ENCODE measurements around the gene IRF2. TPM values are rescaled to one million over a fixed set of nuclear protein-coding genes. Genes with fewer than 3 reads are reported as not detected.

Gene IRF2
- polyA plus RNA-seq, 1 donor from 2014 or later, result 1.4 TPM

- H3K9me3 ChIP-seq (ENCODE audit: low read length), result no peaks in the 10 kb centered on the region
- TF ChIP-seq SMC3 (conservative IDR thresholded peaks at IDR 0.05; ENCODE audit: poor library complexity) (no peak), TAF1 (IDR thresholded peaks at IDR 0.05; ENCODE audit: low read depth) (no peak), REST (IDR thresholded peaks at IDR 0.05; ENCODE audit: borderline replicate concordance) (no peak), EZH2 (IDR thresholded peaks at IDR 0.05; ENCODE audit: borderline replicate concordance, insufficient read depth, low read length, poor library complexity, severe bottlenecking) (no peak), EP300 (conservative IDR thresholded peaks at IDR 0.05; ENCODE audit: poor library complexity, severe bottlenecking) (no peak), CTCF (IDR thresholded peaks at IDR 0.05; ENCODE audit: poor library complexity, severe bottlenecking) (no peak), RAD21 (conservative IDR thresholded peaks at IDR 0.05) (no peak), POLR2AphosphoS5 (IDR thresholded peaks at IDR 0.05) (no peak), MXI1 (conservative IDR thresholded peaks at IDR 0.05; ENCODE audit: poor library complexity, severe bottlenecking) (no peak)
- no peak overlapping the region for H2AFZ ChIP-seq (ENCODE audit: low read depth, low read length)
- no peaks in the 10 kb centered on the region for H3K36me3 ChIP-seq (ENCODE audit: insufficient read depth, low read length)
- no peaks in the 10 kb centered on the region for H3K27me3 ChIP-seq (ENCODE audit: insufficient read depth, low read depth, low read length)
- no peak overlapping the region for H3K4me2 ChIP-seq (ENCODE audit: low read length)
- no peak overlapping the region for H3K9ac ChIP-seq (ENCODE audit: low read length)
- no peaks in the 10 kb centered on the region for H4K20me1 ChIP-seq (ENCODE audit: insufficient read depth)
- no peaks in the 10 kb centered on the region for H3K9me2 ChIP-seq (ENCODE audit: insufficient read depth, low read length)
- H3K79me2 ChIP-seq (replicated peaks; ENCODE audit: insufficient read depth, low read length), result no peaks in the 10 kb centered on the region
- H3F3A ChIP-seq (ENCODE audit: insufficient read depth, low read length, poor library complexity, severe bottlenecking), result no peaks in the 10 kb centered on the region
- no peak overlapping the region for H3K4me3 ChIP-seq (ENCODE audit: low read length)
- no peak overlapping the region for H3K27ac ChIP-seq (ENCODE audit: low read length)
These were observed 25.5 kb downstream of the IRF2 start for GRCh38 chr4:184448821-184449220.

GRCh38 chr4:184448141-184448540 is 26.2 kb downstream of the IRF2 start:
- H4K20me1 ChIP-seq (ENCODE audit: insufficient read depth), result no peaks in the 10 kb centered on the region
- no peak overlapping the region for H2AFZ ChIP-seq (ENCODE audit: low read depth, low read length)
- no peaks in the 10 kb centered on the region for H3K79me2 ChIP-seq (replicated peaks; ENCODE audit: insufficient read depth, low read length)
- H3K9me3 ChIP-seq (ENCODE audit: low read length), result no peaks in the 10 kb centered on the region
- no peak overlapping the region for H3K9ac ChIP-seq (ENCODE audit: low read length)
- no peak overlapping the region for H3K4me3 ChIP-seq (ENCODE audit: low read length)
- no peak overlapping the region for H3K4me2 ChIP-seq (ENCODE audit: low read length)
- H3F3A ChIP-seq (ENCODE audit: insufficient read depth, low read length, poor library complexity, severe bottlenecking), result no peaks in the 10 kb centered on the region
- H3K36me3 ChIP-seq (ENCODE audit: insufficient read depth, low read length), result no peaks in the 10 kb centered on the region
- no peaks in the 10 kb centered on the region for H3K9me2 ChIP-seq (ENCODE audit: insufficient read depth, low read length)
- TF ChIP-seq MXI1 (conservative IDR thresholded peaks at IDR 0.05; ENCODE audit: poor library complexity, severe bottlenecking), result no peak
- TF ChIP-seq SMC3 (conservative IDR thresholded peaks at IDR 0.05; ENCODE audit: poor library complexity), result no peak
- no peak for TF ChIP-seq EZH2 (IDR thresholded peaks at IDR 0.05; ENCODE audit: borderline replicate concordance, insufficient read depth, low read length, poor library complexity, severe bottlenecking)
- no peak for TF ChIP-seq REST (IDR thresholded peaks at IDR 0.05; ENCODE audit: borderline replicate concordance)
- no peak for TF ChIP-seq EP300 (conservative IDR thresholded peaks at IDR 0.05; ENCODE audit: poor library complexity, severe bottlenecking)
- no peak for TF ChIP-seq CTCF (IDR thresholded peaks at IDR 0.05; ENCODE audit: poor library complexity, severe bottlenecking)
- no peak for TF ChIP-seq RAD21 (conservative IDR thresholded peaks at IDR 0.05)
- no peak for TF ChIP-seq POLR2AphosphoS5 (IDR thresholded peaks at IDR 0.05)
- no peak overlapping the region for H3K27ac ChIP-seq (ENCODE audit: low read length)
- no peaks in the 10 kb centered on the region for H3K27me3 ChIP-seq (ENCODE audit: insufficient read depth, low read depth, low read length)
